K562 (cell line): ENCODE results near the gene ADGRA1. TPM values are rescaled to one million over a fixed set of nuclear protein-coding genes. Genes with fewer than 3 reads are reported as not detected.
A peak's percentile ranks its signal among the peaks of the same experiment; 100 is the strongest.

Experiments
- ATAC-seq: fragments of 200-7000 bp; cut with Tn5 transposase; 3 replicates; pipeline ENCODE4 v1.9.1; 2020; ENCODE audit warnings: moderate library complexity
- BruUV-seq: library from RNA; stranded (reverse); fragments of 400-500 nt; replicated peaks from 2 replicates; lab custom pipeline; 2021; lab: Mats Ljungman, UMichigan
- CTCF ChIA-PET: fragments of 300-600 bp; formaldehyde crosslinking; extraction: SDS; loops from one replicate; lab custom pipeline; 2021; ENCODE audit warnings: low intra/inter-chr PET ratio; lab: Yijun Ruan, JAX
- POLR2A ChIA-PET: fragments of 300-600, 350-650 bp; sonication (Branson Sonifier 250); formaldehyde crosslinking; extraction: SDS; loops from one replicate; lab custom pipeline; 2021; ENCODE audit warnings: antibody characterized with exemption, inconsistent platforms; lab: Yijun Ruan, JAX
- DNase-seq, 4 experiments: peaks; one replicate each; pipeline versions ENCODE4 v3.0.0 to v3.0.0-alpha.2; 2011 to 2018; ENCODE audit warnings: low spot score in 3 of 4, mixed read lengths in 3 of 4; ENCODE audit errors: extremely low read depth in 1 of 4
- FAIRE-seq: peaks from 2 replicates; lab custom pipeline; 2011; peaks lifted over from hg19 to GRCh38; lab: Jason Lieb, UNC
- H2AFZ ChIP-seq: 2 replicates; pipeline ENCODE4 v1.6.0; 2011; ENCODE audit warnings: low read depth, low read length, control low read depth, inconsistent platforms
- H3K27ac ChIP-seq: fragments of 200-600 bp; 3 replicates; pipeline ENCODE4 v1.8.0; 2011; ENCODE audit warnings: low read depth, mild to moderate bottlenecking, control low read depth, inconsistent platforms, low read length, moderate library complexity, mixed read lengths; ENCODE audit errors: extremely low read depth
- H3K27me3 ChIP-seq, 2 experiments: fragments of 300-600 bp in 1 of 2; 2 replicates in 1 of 2; 3 replicates in 1 of 2; pipeline versions ENCODE4 v1.6.0 to v1.8.0; 2011; ENCODE audit warnings: inconsistent platforms in 2 of 2, low read length in 2 of 2, mild to moderate bottlenecking in 1 of 2, mixed read lengths in 1 of 2, moderate library complexity in 1 of 2; ENCODE audit not compliant: control insufficient read depth in 2 of 2, insufficient read depth in 2 of 2
- H3K36me3 ChIP-seq: fragments of 300-600 bp; 3 replicates; pipeline ENCODE4 v1.8.0; 2011; ENCODE audit warnings: mild to moderate bottlenecking, low read length, inconsistent platforms; ENCODE audit not compliant: control insufficient read depth, insufficient read depth
- H3K4me1 ChIP-seq, 2 experiments: fragments of 200-600 bp in 1 of 2; replicated peaks in 1 of 2; 2 replicates in 1 of 2; 3 replicates in 1 of 2; pipeline versions ENCODE4 v1.5.1 to v1.8.0; 2011; ENCODE audit warnings: inconsistent platforms in 2 of 2, low read length in 2 of 2, mild to moderate bottlenecking in 1 of 2, mixed read lengths in 1 of 2, moderate library complexity in 1 of 2; ENCODE audit not compliant: control insufficient read depth in 2 of 2, insufficient read depth in 2 of 2
- H3K4me2 ChIP-seq: 2 replicates; pipeline ENCODE4 v1.6.1; 2011; ENCODE audit warnings: low read length, control low read depth, inconsistent platforms, mixed read lengths; ENCODE audit not compliant: insufficient read depth
- H3K4me3 ChIP-seq: fragments of 200-600 bp; sonication (generic), shearing (Covaris generic); 2 replicates; pipeline ENCODE4 v1.5.1; 2016; ENCODE audit warnings: control low read depth, inconsistent platforms
- H3K79me2 ChIP-seq: fragments of 200-600 bp; 3 replicates; pipeline ENCODE4 v1.8.0; 2011; ENCODE audit warnings: low read length, inconsistent platforms; ENCODE audit not compliant: control insufficient read depth, insufficient read depth
- H3K9ac ChIP-seq, 2 experiments: 2 replicates each; pipeline versions ENCODE4 v1.6.0 to v1.6.1; 2011; ENCODE audit warnings: low read depth in 2 of 2, low read length in 2 of 2, control low read depth in 1 of 2, inconsistent platforms in 1 of 2, mild to moderate bottlenecking in 1 of 2, mixed read lengths in 1 of 2; ENCODE audit not compliant: insufficient read depth in 1 of 2
- H3K9me1 ChIP-seq: one replicate; pipeline ENCODE4 v1.6.0; 2011; ENCODE audit warnings: inconsistent platforms, mild to moderate bottlenecking, low read length, moderate library complexity; ENCODE audit not compliant: control insufficient read depth, insufficient read depth
- H3K9me3 ChIP-seq: replicated peaks from 2 replicates; pipeline ENCODE4 v1.5.1; 2011; ENCODE audit warnings: low read depth, low read length, inconsistent platforms; ENCODE audit not compliant: control insufficient read depth, insufficient read depth
- H4K20me1 ChIP-seq: replicated peaks from 2 replicates; pipeline ENCODE4 v1.6.1; 2011; ENCODE audit warnings: low read length, inconsistent platforms, mixed read lengths; ENCODE audit not compliant: control insufficient read depth, insufficient read depth
- CTCF ChIP-seq, 3 experiments: IDR thresholded peaks in 2 of 3; conservative IDR thresholded peaks in 1 of 3; 2 replicates each; pipeline ENCODE4 v1.5.1; 2011 to 2012; ENCODE audit warnings: low read length in 3 of 3, mild to moderate bottlenecking in 3 of 3, control low read depth in 2 of 3, improper control_type of control experiment in 1 of 3, inconsistent platforms in 1 of 3, low read depth in 1 of 3, mixed read lengths in 1 of 3, moderate library complexity in 1 of 3; ENCODE audit not compliant: insufficient read depth in 2 of 3
- E2F3 ChIP-seq: fragments of 250-450 bp; sonication (Bioruptor Pico); IDR thresholded peaks from 2 replicates; pipeline ENCODE4 v1.4.0; 2020; ENCODE audit warnings: mild to moderate bottlenecking
- HINFP ChIP-seq: fragments of 450-650 bp; conservative IDR thresholded peaks from 2 replicates; pipeline ENCODE4 v1.6.1; 2016; ENCODE audit warnings: missing genetic modification characterization, low read depth, mild to moderate bottlenecking, control low read depth, missing compliant biosample characterization
- JUND ChIP-seq, 2 experiments: IDR thresholded peaks; 2 replicates in 1 of 2; 3 replicates in 1 of 2; pipeline ENCODE4 v1.6.1; 2011; ENCODE audit warnings: borderline replicate concordance in 2 of 2, low read depth in 2 of 2, low read length in 2 of 2, improper control_type of control experiment in 1 of 2, missing biosample characterization in 1 of 2, missing genetic modification characterization in 1 of 2, missing genetic modification reagents in 1 of 2
- NCOR1 ChIP-seq: fragments of 450-650 bp; IDR thresholded peaks from 2 replicates; pipeline ENCODE4 v1.6.1; 2016; ENCODE audit warnings: mild to moderate bottlenecking, moderate library complexity
- TFAP4 ChIP-seq: sonication (generic); formaldehyde crosslinking; IDR thresholded peaks from 2 replicates; pipeline ENCODE4 v1.8.0; 2022; ENCODE audit warnings: missing genetic modification reagents, mild to moderate bottlenecking, moderate library complexity, borderline replicate concordance
- WGBS: fragments of 100-300 bp; shearing (Covaris generic); methylation state at CpG from one replicate; pipeline ENCODE4 v1.1.6; 2016; ENCODE audit warnings: low coverage, mixed read lengths; ENCODE audit not compliant: insufficient coverage; ENCODE audit errors: missing lambda C conversion rate; 5-methylcytosine and 5-hydroxymethylcytosine counted together
- in situ Hi-C: fragments of 300-500 bp; cut with MboI; formaldehyde crosslinking; loops from 4 replicates; pipeline ENCODE4 v1.15.0; 2018; ENCODE audit warnings: inconsistent platforms, mixed read lengths
- intact Hi-C: fragments of 100-400 bp; cut with micrococcal nuclease; formaldehyde crosslinking; loops from 2 replicates; pipeline ENCODE4 v1.14.2; 2022
- polyA plus RNA-seq, 8 experiments: library from polyadenylated mRNA; depleted of rRNA in 4 of 8; stranded (reverse) in 5 of 8; unstranded in 3 of 8; fragments of >200 nt; fragmentation: Nextera tagmentation in 2 of 8; fragmentation: Illumina TruSeq in 1 of 8; extraction: Ambion mirVana in 2 of 8; extraction: Trizol in 1 of 8; gene quantifications; 2 replicates each; pipeline versions ENCODE4 v1.2.1 to v1.2.3, GENCODE V29; 2011 to 2014; ENCODE audit warnings: inconsistent platforms in 1 of 8, missing spikeins in 1 of 8
- total RNA-seq, 7 experiments: library from RNA; depleted of rRNA in 6 of 7; stranded (reverse); fragments of >200 nt in 6 of 7; fragmentation: Illumina TruSeq in 2 of 7; extraction: Trizol in 2 of 7; gene quantifications; 2 replicates each; pipeline versions ENCODE4 v1.2.1 to v1.2.3, GENCODE V29; 2011 to 2021; ENCODE audit warnings: low replicate concordance in 1 of 7
- TF ChIP-seq, protein P1 (sequence below): fragments of 450-650 bp; IDR thresholded peaks from 2 replicates; pipeline ENCODE4 v1.6.1; 2016; ENCODE audit warnings: borderline replicate concordance
- TF ChIP-seq, protein P2 (sequence below), 2 experiments: fragments of 450-650 bp; conservative IDR thresholded peaks; 2 replicates each; pipeline ENCODE4 v1.6.1; 2017; ENCODE audit warnings: mild to moderate bottlenecking in 2 of 2, moderate library complexity in 2 of 2

The ADGRA1 gene
- total and polyA plus RNA-seq, 9 of the 15 experiments (the other 6 are each of a cell fraction or from before 2014, with no cell fraction given), result not detected

GRCh38 chr10:133143200-133143533 lies 55.4 kb downstream of the ADGRA1 start:
- in situ Hi-C loops (loop anchor here (5.0 kb wide), 1 partner anchor 164 kb away; the partner anchor contains the start of genes TUBGCP2 and ZNF511), intact Hi-C loops (loop anchor here (5.0 kb wide), 1 partner anchor 104 kb away; no protein-coding TSS in a partner anchor)
- Histone ChIP-seq H4K20me1 (no peaks in the 10 kb centered on the region), H3K36me3 (no peaks in the 10 kb centered on the region), H2AFZ (no peak overlapping the region), H3K4me1 (peaks cover 10 to 26% of the 10 kb centered on the region in 2 experiments; a peak in 4 of 5 replicates), H3K9ac (no peak overlapping the region), H3K4me3 (no peak overlapping the region), H3K4me2 (peak overlapping the region; percentile 3; the same call in 1 of the 2 replicates), H3K9me3 (no peaks in the 10 kb centered on the region), H3K27ac (no peak overlapping the region; the same call in 2 of the 3 replicates), H3K79me2 (no peaks in the 10 kb centered on the region), H3K9me1 (no peaks in the 10 kb centered on the region), H3K27me3 (peaks cover 0 to 16% of the 10 kb centered on the region in 2 experiments; a peak in 2 of 5 replicates)
- peak; percentile 38 to 84 (median 62) for DNase-seq
- POLR2A ChIA-PET, result interaction anchor here (0.7 to 1.5 kb wide), 7 partner anchors 8 to 205 kb away, joined by 3 to 7 read pairs (median 3); no protein-coding TSS in a partner anchor
- WGBS, result 0% methylated on average over 10 of the region's 10 CpGs
- FAIRE-seq, result peak; percentile 94
- BruUV-seq, result no TSS peak
- CTCF ChIA-PET, result interaction anchor here (0.6 kb wide), 1 partner anchor 352 kb away, joined by 3 read pairs; no protein-coding TSS in a partner anchor
- peak; percentile 98 for ATAC-seq
- TF ChIP-seq JUND (IDR thresholded peaks at IDR 0.05; ENCODE audit: borderline replicate concordance, low read depth, low read length) (peak; percentile 80), JUND (tag; IDR thresholded peaks at IDR 0.05; ENCODE audit: borderline replicate concordance, low read depth, low read length) (peak; percentile 58; the same call in 1 of the 3 replicates), HINFP (no peak), NCOR1 (peak; percentile 93), TFAP4 (CRISPR knock-in tag) (peak; percentile 100), CTCF (IDR thresholded peaks at IDR 0.05 in 2 of 3, conservative IDR thresholded peaks at IDR 0.05 in 1 of 3; ENCODE audit: insufficient read depth in 2 of 3, low read depth in 1 of 3, low read length in 3 of 3) (no peak), E2F3 (CRISPR knock-in tag) (no peak)
- TF ChIP-seq, protein P1, sequence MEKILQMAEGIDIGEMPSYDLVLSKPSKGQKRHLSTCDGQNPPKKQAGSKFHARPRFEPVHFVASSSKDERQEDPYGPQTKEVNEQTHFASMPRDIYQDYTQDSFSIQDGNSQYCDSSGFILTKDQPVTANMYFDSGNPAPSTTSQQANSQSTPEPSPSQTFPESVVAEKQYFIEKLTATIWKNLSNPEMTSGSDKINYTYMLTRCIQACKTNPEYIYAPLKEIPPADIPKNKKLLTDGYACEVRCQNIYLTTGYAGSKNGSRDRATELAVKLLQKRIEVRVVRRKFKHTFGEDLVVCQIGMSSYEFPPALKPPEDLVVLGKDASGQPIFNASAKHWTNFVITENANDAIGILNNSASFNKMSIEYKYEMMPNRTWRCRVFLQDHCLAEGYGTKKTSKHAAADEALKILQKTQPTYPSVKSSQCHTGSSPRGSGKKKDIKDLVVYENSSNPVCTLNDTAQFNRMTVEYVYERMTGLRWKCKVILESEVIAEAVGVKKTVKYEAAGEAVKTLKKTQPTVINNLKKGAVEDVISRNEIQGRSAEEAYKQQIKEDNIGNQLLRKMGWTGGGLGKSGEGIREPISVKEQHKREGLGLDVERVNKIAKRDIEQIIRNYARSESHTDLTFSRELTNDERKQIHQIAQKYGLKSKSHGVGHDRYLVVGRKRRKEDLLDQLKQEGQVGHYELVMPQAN, result peak; percentile 88
- TF ChIP-seq, protein P2, sequence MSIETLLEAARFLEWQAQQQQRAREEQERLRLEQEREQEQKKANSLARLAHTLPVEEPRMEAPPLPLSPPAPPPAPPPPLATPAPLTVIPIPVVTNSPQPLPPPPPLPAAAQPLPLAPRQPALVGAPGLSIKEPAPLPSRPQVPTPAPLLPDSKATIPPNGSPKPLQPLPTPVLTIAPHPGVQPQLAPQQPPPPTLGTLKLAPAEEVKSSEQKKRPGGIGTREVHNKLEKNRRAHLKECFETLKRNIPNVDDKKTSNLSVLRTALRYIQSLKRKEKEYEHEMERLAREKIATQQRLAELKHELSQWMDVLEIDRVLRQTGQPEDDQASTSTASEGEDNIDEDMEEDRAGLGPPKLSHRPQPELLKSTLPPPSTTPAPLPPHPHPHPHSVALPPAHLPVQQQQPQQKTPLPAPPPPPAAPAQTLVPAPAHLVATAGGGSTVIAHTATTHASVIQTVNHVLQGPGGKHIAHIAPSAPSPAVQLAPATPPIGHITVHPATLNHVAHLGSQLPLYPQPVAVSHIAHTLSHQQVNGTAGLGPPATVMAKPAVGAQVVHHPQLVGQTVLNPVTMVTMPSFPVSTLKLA (conservative IDR thresholded peaks at IDR 0.05), result peak; percentile 56 to 86
